Stimulated activated naive CD8-positive, alpha-beta T cell treated with anti-CD3 and anti-CD28 coated beads, Interleukin-15, Interleukin-2, amounts not matched to agents 100 U/mL and 50 U/mL, for 24 hours (primary cell): ENCODE measurements around the gene MPC1.
"Not testable (repeated sequence)": the region's sequence is repeated elsewhere in the genome, so short reads cannot be mapped to it uniquely, and the experiment has no call there.

Experiments
- ATAC-seq: fragments of 150-1000 bp; cut with Tn5 transposase; one replicate; pipeline ENCODE4 v1.10.0; 2021
- DNase-seq: peaks from one replicate; pipeline ENCODE4 v3.0.0; 2021

The MPC1 gene

DNA sequence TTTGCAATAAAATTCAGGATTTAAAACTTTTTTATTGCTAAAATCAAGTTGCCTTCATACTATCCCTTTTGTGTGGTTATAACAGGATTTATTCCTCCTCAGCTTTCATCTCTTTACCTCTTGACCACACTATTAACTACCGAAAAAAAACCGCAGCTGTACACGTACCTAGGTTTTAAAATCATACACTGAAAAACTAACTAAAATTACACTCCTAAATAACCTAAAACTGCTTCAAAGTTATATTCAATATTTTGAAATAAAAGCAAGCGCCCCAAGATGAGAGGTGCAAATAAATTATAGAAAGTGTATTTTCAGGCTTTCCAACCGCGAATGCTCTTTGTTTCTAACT is 1.4 kb downstream of the MPC1 start:
- DNase-seq: no peak
- ATAC-seq: no peak

DNA sequence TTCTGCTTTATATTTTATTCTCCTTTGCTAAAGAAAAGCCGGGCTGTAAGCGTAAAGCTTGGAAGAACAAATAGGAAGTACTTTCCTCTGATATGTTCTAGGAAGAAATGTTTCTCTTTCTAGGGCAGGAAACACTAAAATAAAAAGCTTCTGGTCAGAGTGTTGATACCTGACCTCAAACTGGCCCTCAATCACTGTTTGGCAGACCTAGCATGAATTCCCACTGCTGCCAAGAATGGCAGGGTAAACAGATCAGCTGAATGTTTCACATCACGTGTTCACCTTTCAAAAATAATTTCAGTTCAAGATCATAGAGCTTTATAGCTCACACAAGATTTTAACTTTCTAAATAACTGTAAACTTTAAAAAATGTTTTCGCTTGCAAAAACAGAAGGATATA is 2.9 kb downstream of the MPC1 start:
- ATAC-seq (no peak), DNase-seq (no peak)

DNA sequence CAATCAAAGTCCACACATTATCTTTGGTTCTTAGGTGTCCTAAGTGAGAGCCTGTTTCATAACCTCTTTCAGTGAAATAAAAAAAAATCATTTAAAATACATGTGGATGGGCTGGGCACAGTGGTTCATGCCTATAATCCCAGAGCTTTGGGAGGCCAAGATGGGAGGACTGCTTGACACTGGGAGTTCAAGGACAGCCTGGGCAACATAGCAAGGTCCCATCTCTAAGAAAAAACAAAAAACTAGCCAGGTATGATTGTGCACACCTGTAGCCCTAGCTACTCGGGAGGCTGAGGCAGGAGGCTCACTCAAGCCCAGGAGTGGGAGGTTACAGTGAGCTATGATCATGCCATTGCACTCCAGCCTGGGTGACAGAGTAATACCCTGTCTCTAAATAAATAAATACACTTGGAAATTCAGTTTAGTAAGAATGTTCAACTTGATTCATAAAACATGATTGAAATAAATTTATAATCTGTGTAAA is 3.6 kb downstream of the MPC1 start:
- no peak for DNase-seq
- ATAC-seq: no peak

DNA sequence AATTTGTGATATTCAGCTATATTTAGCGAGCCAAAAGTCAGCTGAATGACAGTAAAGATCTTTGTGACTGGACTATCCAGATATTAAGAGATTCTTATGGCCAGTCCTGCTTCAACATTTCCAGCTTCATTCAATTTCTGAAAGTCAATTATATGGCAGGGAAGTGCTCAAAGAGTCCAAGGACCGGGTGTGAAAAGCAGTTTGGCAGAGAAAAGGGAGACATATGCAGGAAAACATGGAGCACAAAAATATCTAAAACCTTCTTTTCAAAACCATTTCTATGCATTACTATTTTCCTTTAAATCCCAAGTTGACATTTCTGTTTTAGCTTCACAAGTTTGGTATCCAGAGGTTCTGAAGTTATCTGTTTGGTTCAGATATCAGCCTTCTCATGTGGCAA is 5.0 kb downstream of the MPC1 start:
- DNase-seq (no peak), ATAC-seq (no peak)

DNA sequence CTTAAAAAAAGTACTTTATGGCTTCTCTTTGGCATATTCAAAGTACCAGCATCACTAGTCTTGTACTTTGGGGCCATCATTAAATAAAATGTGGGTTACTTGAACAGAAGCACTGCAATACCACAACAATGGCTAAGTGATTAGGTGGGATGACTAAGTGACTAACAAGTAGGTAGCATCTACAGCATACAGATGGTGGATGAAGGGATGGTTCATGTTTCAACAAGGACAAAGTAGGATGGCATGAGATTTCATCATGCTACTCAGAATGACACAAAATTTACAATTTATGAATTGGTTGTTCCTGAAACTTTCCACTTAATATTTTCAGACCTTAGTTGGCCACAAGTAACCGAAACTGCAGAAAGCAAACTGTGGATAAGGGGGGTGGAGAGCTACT is 7.7 kb downstream of the MPC1 start:
- DNase-seq (no peak), ATAC-seq (peak; percentile 49)

DNA sequence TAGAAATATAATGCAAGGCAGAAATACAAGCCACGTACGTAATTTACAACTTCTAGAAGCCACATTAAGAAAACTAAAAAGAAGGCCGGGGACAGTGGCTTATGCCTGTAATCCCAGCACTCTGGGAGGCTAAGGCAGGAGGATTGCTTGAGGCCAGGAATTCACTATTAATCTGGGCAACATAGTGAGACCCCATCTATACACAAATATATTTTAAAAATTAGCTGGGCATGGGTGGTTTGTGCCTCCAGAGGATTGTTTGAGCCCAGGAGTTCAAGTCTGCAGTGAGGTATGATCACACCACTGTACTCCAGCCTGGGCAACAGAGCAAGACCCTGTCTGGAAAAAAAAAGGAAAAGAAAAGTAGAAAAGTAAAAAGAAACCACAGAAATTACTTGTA is 12.3 kb downstream of the MPC1 start:
- ATAC-seq: no peak

DNA sequence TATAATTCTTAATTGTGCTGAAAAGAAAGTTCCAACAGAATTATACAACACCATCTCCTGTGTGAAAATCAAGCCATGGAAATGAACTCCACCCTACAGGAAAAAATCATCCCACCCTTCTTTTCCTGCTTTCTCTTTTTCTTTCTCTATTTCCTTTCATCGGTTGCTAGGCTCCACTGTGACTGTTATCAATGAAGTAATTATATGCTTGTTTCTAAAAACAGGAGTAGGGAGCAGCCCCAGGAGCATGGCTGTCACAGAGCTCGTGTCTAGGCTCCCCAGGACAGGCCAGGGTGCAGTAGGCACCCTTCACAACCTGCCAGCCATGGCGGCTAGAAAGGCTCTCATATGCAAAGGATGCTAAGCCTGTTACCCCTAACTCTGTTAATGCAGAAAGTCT is 13.0 kb downstream of the MPC1 start:
- ATAC-seq (no peak), DNase-seq (no peak)

More for the DNA sequence above, 12.3 kb downstream of the MPC1 start:
- no peak for DNase-seq

DNA sequence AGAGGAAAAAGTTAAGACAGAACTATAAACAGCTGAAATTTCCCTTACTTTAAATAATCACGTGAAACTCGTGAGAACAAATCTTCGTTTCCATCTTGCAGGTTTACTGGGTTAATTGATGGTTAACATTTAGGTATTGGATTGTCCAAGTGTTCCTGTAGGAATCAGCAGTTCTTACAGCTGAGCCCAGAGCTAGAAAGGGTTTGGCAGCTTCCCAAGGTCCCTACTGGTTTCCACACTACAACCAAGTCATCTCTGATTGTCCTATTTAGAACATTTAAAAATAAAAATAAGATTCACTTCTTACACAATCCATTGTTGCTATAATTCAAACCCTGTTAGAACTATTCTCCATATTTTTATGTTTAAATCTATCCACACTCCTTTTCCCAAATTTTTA is 15.8 kb downstream of the MPC1 start:
- no peak for ATAC-seq

DNA sequence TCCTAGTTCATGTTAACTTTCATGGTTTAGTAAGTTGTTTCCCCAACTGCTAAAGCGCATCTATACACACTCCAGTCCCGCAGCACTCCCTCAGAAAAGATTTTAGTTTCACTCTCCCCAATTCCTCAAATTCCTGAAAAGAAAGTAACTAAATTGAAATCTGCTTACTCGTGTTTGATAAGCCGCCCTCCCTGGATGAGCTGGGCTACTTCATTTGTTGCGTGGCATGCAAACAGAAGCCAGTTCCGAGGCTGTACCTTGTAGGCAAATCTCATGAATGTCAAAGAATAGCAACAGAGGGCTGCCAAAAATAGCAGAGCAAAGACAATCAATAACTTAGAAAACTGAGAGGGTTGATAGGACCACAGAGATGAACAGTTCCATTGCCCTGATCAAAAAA is 16.9 kb downstream of the MPC1 start:
- DNase-seq: no peak
- ATAC-seq: no peak

More for the DNA sequence above, 15.8 kb downstream of the MPC1 start:
- no peak for DNase-seq

DNA sequence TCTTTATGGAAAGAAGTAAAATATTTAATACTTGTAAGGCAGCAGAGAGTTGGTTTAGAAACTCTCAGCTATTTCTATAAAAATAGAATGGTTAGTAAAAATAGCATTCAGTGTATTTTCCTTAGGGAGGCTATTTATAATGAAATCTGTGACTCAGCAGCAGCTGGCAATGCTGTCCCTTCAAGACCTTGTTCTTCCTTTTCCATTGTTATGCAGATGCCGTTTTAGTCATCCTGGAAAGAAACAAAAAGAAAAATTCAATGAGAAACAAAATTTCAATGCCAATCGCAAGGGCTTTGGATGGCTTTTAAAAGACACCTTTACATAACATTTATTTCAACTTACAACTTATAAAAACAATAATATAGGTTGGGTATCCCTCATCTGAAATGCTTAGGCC is 17.5 kb downstream of the MPC1 start:
- DNase-seq: no peak

DNA sequence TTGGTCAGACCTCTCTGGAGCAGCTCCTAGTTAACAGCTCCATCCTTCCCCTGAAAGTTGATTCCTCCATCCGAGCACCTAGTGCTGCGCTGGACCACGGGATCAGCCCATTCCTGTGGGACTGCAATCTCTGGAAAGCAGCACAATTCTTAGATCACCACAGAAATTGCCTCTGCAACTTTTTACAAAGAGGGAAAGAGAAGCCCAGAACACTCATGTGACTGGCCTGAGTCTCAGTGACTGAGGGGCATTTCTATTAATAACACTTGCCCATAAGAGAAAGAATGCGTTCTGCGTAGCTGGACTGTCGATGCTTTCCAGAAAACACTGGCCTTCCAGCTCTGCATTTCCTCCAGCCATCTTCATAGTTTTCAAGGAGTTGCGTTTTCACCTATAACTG is 18.3 kb downstream of the MPC1 start:
- DNase-seq (no peak), ATAC-seq (no peak)

More for the DNA sequence above, 17.5 kb downstream of the MPC1 start:
- no peak for ATAC-seq

DNA sequence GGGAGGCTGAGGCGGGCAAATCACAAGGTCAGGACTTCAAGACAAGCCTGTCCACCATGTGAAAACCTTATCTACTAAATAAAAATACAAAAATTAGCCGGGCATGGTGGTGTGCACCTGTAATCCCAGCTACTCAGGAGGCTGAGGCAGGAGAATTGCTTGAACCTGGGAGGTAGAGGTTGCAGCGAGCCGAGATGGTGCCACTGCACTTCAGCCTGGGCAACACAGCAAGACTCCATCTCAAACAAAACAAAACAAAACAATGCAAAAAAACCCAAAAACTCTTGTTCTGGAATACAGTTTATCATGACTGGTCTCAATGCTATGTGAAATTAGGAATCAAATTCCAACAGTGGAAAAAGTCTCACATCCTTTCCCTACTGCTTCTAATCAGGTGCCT is 20.3 kb downstream of the MPC1 start:
- ATAC-seq, DNase-seq: not testable (repeated sequence)

DNA sequence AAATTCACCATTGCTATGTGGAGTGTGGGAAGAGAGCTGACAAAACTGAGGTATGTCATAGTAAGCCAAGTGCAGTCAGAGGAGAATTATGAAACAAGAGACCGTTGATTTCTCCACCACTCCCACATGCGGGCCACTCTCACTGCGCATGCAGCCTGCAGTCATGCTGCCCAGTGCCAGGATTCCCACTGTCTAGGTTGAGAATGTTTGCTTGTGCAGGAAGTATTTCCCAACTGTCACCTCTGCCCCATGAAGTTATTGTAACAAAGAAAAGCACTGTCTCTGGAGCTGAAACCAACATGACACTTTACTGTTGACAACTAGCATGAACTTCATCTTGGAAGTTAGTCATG is 21.7 kb downstream of the MPC1 start:
- DNase-seq (no peak), ATAC-seq (no peak)

DNA sequence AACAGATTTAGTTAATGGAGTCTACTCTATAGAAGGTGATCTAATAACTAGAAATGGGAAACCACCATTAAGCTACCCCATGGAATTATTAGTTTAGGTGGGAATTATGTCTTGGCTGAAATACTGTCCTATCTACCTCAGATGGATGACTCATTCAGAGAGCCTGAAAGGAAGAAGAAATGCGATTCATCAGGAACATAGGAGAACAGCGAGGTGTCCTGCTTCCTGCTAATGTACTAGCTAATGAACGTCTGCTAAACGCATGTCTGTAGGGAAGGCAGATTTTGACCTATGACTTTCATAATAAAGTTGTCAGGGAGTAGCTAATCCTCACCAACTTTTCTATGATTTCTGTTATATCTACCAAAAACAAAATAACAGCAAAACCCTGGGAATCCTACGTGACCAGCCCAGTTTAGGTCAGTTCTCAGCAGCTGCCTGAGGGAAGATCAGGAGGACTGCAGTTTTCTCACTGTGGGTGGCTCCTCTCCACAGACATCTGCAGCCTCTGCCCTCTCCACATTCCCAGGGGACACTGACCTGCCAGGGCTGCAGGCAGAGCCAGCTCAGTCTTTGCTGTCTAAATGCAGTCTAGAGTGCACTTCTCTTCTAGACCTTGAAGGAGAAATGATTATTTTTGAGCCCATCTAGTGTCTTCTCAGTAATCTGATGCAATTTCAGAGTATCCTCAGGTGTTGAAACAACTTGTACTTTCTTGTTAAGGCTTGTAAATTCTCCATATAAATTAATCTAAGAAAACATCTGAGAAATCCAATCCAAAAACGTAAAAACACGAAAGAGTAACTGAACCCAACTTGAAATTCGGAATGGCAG is 22.3 kb downstream of the MPC1 start:
- no peak for DNase-seq
- no peak for ATAC-seq

DNA sequence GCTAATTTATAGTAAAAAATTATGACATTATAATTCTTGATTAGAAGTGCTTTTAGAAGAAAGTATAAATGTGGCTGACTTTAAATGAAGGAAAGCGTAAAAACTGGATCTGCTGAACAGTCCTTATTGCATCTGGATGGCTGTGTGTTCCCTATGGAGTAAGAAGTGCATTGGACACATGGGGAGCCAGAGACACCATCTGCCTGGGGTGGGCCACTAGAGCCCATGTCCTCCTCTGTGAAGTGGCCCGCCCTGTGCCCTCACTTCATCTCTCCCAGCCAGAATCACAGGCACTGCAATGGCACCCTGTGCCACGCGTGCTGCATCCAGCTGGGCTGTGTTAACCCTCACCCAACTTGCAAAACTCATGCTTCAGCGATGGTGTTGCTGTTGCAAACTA is 27.2 kb downstream of the MPC1 start:
- ATAC-seq: no peak
- DNase-seq: no peak

DNA sequence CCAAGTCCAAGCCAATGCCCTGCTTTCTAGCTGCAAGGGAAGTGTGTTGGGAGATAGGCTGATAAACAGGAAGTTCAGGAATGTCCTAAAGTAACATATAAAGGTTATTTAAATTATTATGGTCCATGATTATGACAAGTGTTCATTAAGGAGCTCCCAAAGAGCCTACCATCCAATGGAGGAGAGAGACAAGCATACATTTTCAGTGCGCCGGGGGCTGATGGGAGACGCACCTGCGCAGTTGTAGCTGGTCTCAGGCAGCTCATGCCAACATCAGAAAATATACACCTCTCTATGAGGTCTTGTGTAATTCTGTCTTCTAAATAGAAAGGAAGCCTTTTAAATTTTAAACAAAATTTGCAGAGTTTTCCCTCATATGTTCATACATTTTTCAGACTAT is 27.8 kb downstream of the MPC1 start:
- DNase-seq (no peak), ATAC-seq (no peak)

DNA sequence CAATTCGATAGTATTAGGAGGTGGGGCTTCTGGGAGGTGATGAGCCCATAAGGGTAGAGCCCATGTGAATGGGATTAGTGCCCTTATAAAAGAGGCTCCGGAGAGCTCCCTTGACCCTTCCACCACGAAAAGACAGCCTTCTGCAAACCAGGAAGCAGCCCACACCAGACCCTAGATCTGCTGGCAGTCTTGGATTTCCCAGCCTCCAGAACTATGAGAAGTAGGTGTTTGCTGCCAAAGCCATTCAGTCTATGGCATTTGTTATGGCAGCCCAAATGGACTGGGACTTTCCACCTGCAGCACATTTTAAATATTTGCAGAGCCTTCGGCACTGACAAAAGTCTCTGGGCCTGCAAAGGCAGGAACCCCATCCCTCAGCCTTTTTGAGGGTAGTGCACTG is 28.6 kb downstream of the MPC1 start:
- ATAC-seq (no peak), DNase-seq (no peak)

DNA sequence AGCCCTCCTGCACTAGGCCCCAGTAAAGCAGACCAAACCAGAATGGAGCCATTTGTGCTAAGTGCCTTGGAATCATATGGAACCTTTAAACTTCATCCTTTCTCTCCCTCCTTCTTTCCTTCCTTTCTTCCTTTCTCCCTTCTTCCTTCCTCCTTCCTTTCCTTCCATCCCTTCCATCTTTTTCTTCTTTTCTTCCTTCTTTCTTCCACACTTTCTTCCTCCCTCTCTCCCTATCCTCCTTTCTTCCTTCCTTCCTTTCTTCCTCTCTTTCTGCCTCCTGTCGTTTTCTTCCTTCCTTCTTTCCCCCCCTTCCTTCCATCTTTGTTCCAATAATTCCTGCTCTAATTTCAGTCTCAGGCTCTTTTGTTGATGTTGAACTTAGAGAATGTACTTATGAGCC is 29.2 kb downstream of the MPC1 start:
- DNase-seq (no peak), ATAC-seq (no peak)

DNA sequence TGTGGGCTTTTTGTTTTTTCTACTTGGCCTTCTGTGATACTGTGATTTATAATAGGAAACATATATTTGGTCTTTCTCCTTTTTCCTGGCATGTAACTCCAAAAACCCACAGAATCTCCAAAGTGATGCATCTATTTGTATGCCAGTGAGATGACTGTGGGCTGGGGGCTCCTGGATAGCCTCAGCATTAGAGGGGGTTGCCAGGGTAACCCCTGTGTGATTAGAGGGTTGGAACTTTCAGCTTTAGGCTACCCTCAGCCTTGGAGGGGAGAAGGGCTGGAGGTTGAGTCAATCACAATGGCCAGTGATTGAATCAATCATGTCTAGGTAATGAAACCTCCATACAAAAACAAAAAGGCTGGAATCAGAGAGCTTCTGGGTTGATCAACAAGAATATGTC is 29.8 kb downstream of the MPC1 start:
- DNase-seq (no peak), ATAC-seq (no peak)

DNA sequence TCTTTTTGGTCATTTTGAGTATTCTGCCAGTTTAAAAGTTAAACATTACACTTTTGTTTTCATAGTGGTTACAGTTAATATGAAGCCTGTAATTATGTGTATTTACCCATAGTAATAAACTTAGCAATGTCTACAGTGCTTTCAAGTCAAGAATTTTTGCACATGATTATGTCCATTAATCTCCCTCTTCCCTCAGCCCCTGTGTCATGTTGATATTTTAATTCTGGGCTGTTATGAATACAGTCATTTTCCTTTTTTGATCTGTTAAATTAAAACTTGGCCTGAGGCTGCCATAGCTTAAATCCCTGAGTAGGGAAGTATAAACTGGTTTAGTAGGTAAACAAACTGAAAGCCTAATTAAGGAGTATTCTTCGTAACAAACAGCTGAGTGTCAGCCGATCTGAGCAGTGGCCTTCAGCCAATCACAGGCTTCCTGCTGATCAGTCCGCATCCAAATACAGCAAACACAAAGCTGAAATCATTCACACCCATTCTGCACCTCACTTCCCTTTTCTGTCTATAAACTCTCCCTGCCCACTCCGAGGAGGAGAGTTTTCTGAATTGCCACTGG is 30.9 kb downstream of the MPC1 start:
- DNase-seq (no peak), ATAC-seq (no peak)

DNA sequence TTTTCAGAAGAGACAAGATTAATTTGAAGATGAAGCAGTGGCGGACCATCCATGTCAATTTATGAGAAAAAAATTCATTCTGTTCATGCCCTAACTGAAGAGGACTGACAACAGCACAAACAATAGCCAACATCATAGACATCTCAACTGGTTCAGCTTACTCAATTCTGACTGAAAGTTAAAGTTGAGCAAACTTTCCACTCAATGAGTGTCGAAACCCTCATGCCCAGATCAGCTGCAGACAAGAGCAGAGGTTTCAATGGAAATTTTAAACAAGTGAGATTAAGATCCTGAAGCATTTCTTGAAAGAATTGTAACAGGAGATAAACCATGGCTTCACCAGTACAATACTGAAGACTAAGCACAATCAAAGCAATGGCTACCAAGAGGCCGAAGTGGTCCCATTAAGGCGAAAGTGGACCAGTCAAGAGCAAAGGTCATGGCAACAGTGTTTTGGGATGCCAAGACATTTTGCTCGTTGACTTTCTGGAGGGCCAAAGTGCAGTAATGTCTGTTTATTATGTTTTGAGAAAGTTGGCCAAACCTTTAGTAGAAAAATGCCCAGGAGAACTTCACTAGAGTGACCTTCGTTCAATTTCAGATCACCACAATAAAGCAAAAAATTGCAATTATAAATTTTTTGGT is 34.3 kb downstream of the MPC1 start:
- peak; percentile 63 for ATAC-seq
- DNase-seq: no peak

DNA sequence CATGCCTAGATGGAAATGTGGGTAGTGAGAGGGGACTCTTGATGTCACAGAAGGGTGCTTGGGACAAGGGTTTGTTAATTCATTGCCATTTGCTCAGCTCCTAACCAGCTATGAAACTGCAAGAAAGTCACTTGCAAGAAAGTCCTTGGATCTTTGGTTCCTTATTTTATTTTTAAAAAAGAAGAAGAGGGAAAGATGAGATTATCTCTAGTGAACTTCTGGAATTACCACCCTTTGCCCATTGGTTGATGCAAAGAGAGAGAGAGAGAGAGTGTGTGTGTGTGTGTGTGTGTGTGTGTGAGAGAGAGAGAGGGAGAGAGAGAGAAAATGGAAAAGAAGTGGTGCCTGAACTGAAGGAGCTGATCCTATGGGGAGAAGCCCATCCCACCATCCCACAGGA is 35.8 kb downstream of the MPC1 start:
- DNase-seq: no peak
- no peak for ATAC-seq

DNA sequence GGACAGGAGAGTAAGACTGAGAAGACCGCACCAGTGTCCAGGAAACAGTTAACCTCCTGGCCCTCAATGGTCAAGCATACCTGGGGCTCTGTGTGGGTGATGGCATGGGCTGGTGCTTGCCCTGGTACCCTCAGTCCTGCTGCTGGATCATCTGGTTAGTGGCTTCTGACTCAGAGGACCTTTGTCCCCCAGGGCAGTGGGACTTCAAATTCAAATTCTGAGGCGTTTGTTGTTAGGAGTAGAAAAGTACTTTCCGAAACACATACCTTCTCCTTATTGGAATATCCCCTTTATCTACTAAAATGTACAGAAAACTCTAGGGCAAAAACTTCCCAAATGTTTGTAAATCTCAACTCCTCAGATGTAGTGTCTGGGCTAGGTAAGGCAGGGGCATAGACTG is 36.3 kb downstream of the MPC1 start:
- ATAC-seq (no peak), DNase-seq (no peak)

DNA sequence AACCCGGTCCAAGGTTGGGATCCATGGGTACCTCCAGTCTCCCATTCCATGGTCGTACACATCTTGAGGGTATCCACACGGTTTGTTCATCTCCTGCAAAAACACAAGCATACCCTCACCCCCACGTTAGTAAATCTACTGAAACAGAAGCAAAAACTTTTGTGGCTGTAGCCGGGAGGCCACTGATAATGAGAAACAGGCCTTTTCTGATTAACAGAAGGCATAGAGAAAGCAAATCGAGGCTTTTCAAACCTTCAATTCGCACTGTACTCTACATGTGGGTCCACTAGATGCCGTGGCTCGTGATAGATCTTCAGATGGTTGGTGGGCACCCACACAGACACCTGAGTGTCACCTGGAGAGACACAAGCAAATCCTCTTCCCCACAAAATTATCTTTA is 37.1 kb downstream of the MPC1 start:
- DNase-seq, ATAC-seq: not testable (repeated sequence)
